Measurements from ENCODE around the gene GAR1. TPM values are rescaled to one million over a fixed set of nuclear protein-coding genes. Genes with fewer than 3 reads are reported as not detected.

Gene GAR1
- total RNA-seq, 2 donors from 2014 or later: 2.6 to 4.9 TPM

GRCh38 chr4:109816894-109817293 is 1.3 kb downstream of the GAR1 start:
- no peak for TF ChIP-seq POLR2A (IDR thresholded peaks at IDR 0.05)
- TF ChIP-seq, protein P1, sequence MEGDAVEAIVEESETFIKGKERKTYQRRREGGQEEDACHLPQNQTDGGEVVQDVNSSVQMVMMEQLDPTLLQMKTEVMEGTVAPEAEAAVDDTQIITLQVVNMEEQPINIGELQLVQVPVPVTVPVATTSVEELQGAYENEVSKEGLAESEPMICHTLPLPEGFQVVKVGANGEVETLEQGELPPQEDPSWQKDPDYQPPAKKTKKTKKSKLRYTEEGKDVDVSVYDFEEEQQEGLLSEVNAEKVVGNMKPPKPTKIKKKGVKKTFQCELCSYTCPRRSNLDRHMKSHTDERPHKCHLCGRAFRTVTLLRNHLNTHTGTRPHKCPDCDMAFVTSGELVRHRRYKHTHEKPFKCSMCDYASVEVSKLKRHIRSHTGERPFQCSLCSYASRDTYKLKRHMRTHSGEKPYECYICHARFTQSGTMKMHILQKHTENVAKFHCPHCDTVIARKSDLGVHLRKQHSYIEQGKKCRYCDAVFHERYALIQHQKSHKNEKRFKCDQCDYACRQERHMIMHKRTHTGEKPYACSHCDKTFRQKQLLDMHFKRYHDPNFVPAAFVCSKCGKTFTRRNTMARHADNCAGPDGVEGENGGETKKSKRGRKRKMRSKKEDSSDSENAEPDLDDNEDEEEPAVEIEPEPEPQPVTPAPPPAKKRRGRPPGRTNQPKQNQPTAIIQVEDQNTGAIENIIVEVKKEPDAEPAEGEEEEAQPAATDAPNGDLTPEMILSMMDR (IDR thresholded peaks at IDR 0.05): no peak
- DNase-seq (no peak), ATAC-seq (no peak)
- Histone ChIP-seq H3K27me3 (no peaks in the 10 kb centered on the region), H3K36me3 (replicated peaks in 1 of 2; ENCODE audit: insufficient read depth in 1 of 2, low read depth in 2 of 2) (no peaks in the 10 kb centered on the region), H3K27ac (no peak overlapping the region), H3K4me1 (peaks cover 24% of the 10 kb centered on the region), H3K4me3 (no peak overlapping the region), H3K9me3 (no peaks in the 10 kb centered on the region)
- intact Hi-C loops (cut with DNase I): no loop called here
- WGBS, 2 donors: 15 to 27% methylated on average over 1 of the region's 1 CpG

DNA sequence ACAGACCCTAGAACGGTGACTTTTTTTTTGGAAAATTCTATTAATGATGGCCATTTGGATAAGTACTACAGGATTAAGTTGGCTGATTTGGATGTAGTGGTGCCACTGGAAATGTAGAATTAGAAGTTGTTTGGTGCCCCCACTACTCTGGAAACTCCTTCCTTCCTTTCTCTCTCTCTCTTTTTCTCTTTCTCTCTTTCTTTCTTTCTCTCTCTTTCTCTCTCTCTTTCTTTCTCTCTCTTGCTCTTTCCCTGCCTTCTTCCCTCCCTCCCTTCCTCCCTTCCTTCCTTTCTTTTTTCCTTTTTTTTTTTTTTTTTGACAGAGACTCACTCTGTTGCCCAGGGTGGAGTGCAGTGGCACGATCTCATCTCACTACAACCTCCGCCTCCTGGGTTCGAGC is 2.7 kb downstream of the GAR1 start:
- no peaks in the 10 kb centered on the region for H3K27me3 ChIP-seq
- H3K4me3 ChIP-seq: no peak overlapping the region
- peaks cover 24% of the 10 kb centered on the region for H3K4me1 ChIP-seq
- no peaks in the 10 kb centered on the region for H3K9me3 ChIP-seq
- ATAC-seq: no peak
- WGBS, 2 donors: 91 to 97% methylated on average over 4 of the region's 4 CpGs
- intact Hi-C loops (cut with DNase I): no loop called here
- H3K36me3 ChIP-seq (replicated peaks in 1 of 2; ENCODE audit: insufficient read depth in 1 of 2, low read depth in 2 of 2): peaks cover 3 to 5% of the 10 kb centered on the region in 2 donors
- DNase-seq: no peak
- no peak overlapping the region for H3K27ac ChIP-seq
- TF ChIP-seq, protein P1 (IDR thresholded peaks at IDR 0.05): no peak
- TF ChIP-seq POLR2A (IDR thresholded peaks at IDR 0.05): no peak

DNA sequence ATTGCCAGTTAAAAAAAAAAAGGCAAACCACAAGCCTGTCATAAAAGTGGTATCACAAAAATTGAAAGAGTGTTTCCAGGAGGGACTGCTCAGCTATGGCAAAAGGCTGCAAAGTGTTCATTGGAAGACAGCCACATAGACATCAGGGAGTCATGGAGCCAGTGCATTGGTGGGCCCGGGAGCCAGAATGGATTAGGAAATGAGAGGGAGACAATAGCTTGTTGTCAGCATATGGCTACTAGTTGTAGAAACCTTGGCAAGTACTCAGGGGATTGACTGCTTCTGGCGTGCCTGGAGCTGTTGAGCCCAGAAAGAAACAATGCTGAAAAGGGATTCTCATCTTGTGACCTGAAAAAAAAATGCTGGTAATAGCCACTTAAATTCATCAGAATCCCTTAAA is 5.0 kb downstream of the GAR1 start:
- ATAC-seq (no peak), DNase-seq (no peak)
- TF ChIP-seq, protein P1 (IDR thresholded peaks at IDR 0.05): no peak
- TF ChIP-seq POLR2A (IDR thresholded peaks at IDR 0.05): no peak
- Histone ChIP-seq H3K4me1 (peaks cover 19% of the 10 kb centered on the region), H3K4me3 (no peak overlapping the region), H3K27ac (no peak overlapping the region), H3K36me3 (replicated peaks in 1 of 2; ENCODE audit: insufficient read depth in 1 of 2, low read depth in 2 of 2) (peaks cover 5 to 8% of the 10 kb centered on the region in 2 donors), H3K9me3 (no peaks in the 10 kb centered on the region), H3K27me3 (no peaks in the 10 kb centered on the region)
- 76 to 81% methylated on average over 2 of the region's 2 CpGs for WGBS, 2 donors
- intact Hi-C loops (cut with DNase I): no loop called here

- H3K36me3 ChIP-seq (replicated peaks in 1 of 2; ENCODE audit: insufficient read depth in 1 of 2, low read depth in 2 of 2): peaks cover 5 to 8% of the 10 kb centered on the region in 2 donors
- intact Hi-C loops (cut with DNase I): no loop called here
- no peaks in the 10 kb centered on the region for H3K27me3 ChIP-seq
- H3K4me3 ChIP-seq: no peak overlapping the region
- ATAC-seq (no peak), DNase-seq (no peak)
- H3K27ac ChIP-seq: no peak overlapping the region
- H3K4me1 ChIP-seq: peaks cover 18% of the 10 kb centered on the region
- H3K9me3 ChIP-seq: no peaks in the 10 kb centered on the region
- WGBS, 2 donors: 65 to 75% methylated on average over 2 of the region's 2 CpGs
- TF ChIP-seq POLR2A (IDR thresholded peaks at IDR 0.05): no peak
- TF ChIP-seq, protein P1 (IDR thresholded peaks at IDR 0.05): no peak
Observed at GRCh38 chr4:109821185-109821584, 5.6 kb downstream of the GAR1 start.

GRCh38 chr4:109826719-109827118 is 11.2 kb downstream of the GAR1 start:
- H3K36me3 ChIP-seq (replicated peaks in 1 of 2; ENCODE audit: insufficient read depth in 1 of 2, low read depth in 2 of 2): peaks cover 5 to 8% of the 10 kb centered on the region in 2 donors
- ATAC-seq (peak; percentile 53), DNase-seq (no peak)
- no peak overlapping the region for H3K27ac ChIP-seq
- H3K9me3 ChIP-seq: no peaks in the 10 kb centered on the region
- no peaks in the 10 kb centered on the region for H3K4me1 ChIP-seq
- no peak overlapping the region for H3K4me3 ChIP-seq
- intact Hi-C loops (cut with DNase I): no loop called here
- no peaks in the 10 kb centered on the region for H3K27me3 ChIP-seq
- no peak for TF ChIP-seq POLR2A (IDR thresholded peaks at IDR 0.05)
- TF ChIP-seq, protein P1 (IDR thresholded peaks at IDR 0.05): peak; percentile 33 to 64 (median 58)
